Smooth muscle cell (in vitro differentiated cells): Measurements from ENCODE around the gene TPH1. TPM values are rescaled to one million over a fixed set of nuclear protein-coding genes. Genes with fewer than 3 reads are reported as not detected.
"Not testable (repeated sequence)": the region's sequence is repeated elsewhere in the genome, so short reads cannot be mapped to it uniquely, and the experiment has no call there.

Experiments used
- DNase-seq: peaks from one replicate; lab custom pipeline; 2025; ENCODE audit not compliant: unreplicated experiment; lab: John Stamatoyannopoulos, UW
- H2AFZ ChIP-seq: fragments of 200-600 bp; sonication (generic); 2 replicates; pipeline ENCODE4 v1.6.0; 2016; ENCODE audit warnings: antibody characterized with exemption, low read depth, mild to moderate bottlenecking
- H3F3A ChIP-seq: fragments of 200-600 bp; sonication (generic); 2 replicates; pipeline ENCODE4 v1.6.0; 2017; ENCODE audit warnings: antibody characterized with exemption, low read depth
- H3K27ac ChIP-seq: fragments of 200-600 bp; sonication (generic); 2 replicates; pipeline ENCODE4 v1.5.1; 2016; ENCODE audit warnings: low read depth, mild to moderate bottlenecking
- H3K27me3 ChIP-seq: fragments of 200-600 bp; sonication (generic); 2 replicates; pipeline ENCODE4 v1.6.1; 2016; ENCODE audit warnings: low read depth, mild to moderate bottlenecking
- H3K36me3 ChIP-seq: fragments of 200-600 bp; sonication (generic); 2 replicates; pipeline ENCODE4 v1.5.1; 2016; ENCODE audit warnings: low read depth
- H3K4me1 ChIP-seq: fragments of 200-600 bp; sonication (generic); 2 replicates; pipeline ENCODE4 v1.5.1; 2016; ENCODE audit warnings: low read depth
- H3K4me2 ChIP-seq: fragments of 200-600 bp; sonication (generic); 2 replicates; pipeline ENCODE4 v1.6.0; 2016; ENCODE audit warnings: mild to moderate bottlenecking
- H3K4me3 ChIP-seq: fragments of 200-600 bp; sonication (generic); 2 replicates; pipeline ENCODE4 v1.5.1; 2016; ENCODE audit warnings: mild to moderate bottlenecking
- H3K79me2 ChIP-seq: fragments of 200-600 bp; sonication (generic); 2 replicates; pipeline ENCODE4 v1.6.0; 2016; ENCODE audit warnings: low read depth, mild to moderate bottlenecking
- H3K9ac ChIP-seq: fragments of 200-600 bp; sonication (generic); 2 replicates; pipeline ENCODE4 v1.6.0; 2016; ENCODE audit warnings: low read depth
- H3K9me3 ChIP-seq: fragments of 200-600 bp; sonication (generic); replicated peaks from 2 replicates; pipeline ENCODE4 v1.5.1; 2016; ENCODE audit warnings: low read depth
- H4K20me1 ChIP-seq: fragments of 200-600 bp; sonication (generic); 2 replicates; pipeline ENCODE4 v1.6.0; 2016; ENCODE audit warnings: low read depth
- CTCF ChIP-seq: fragments of 200-600 bp; sonication (generic); IDR thresholded peaks from 2 replicates; pipeline ENCODE4 v1.5.1; 2017; ENCODE audit warnings: borderline replicate concordance, mild to moderate bottlenecking, antibody characterized with exemption; ENCODE audit not compliant: insufficient read depth, poor library complexity, severe bottlenecking
- WGBS: methylation state at CpG from one replicate; pipeline ENCODE4 v1.1.7; 2016; ENCODE audit warnings: low lambda C conversion rate; 5-methylcytosine and 5-hydroxymethylcytosine counted together
- polyA plus RNA-seq: library from polyadenylated mRNA; unstranded; fragments of >200 nt; fragmentation: Nextera tagmentation; extraction: Ambion mirVana; gene quantifications from 2 replicates; pipeline ENCODE4 v1.2.1, GENCODE V29; 2016
- total RNA-seq: library from RNA; depleted of rRNA; stranded (reverse); fragments of >200 nt; gene quantifications from 2 replicates; pipeline ENCODE4 v1.2.3, GENCODE V29; 2014

The TPH1 gene
- total and polyA plus RNA-seq, 2 experiments from 2014 or later = 0.09 TPM; not detected in 1

GRCh38 chr11:18001191-18001590, 44.9 kb downstream of the TPH1 start:
- no peaks in the 10 kb centered on the region for H3F3A ChIP-seq
- TF ChIP-seq CTCF = no peak
- H3K4me3 ChIP-seq = no peak overlapping the region
- no peaks in the 10 kb centered on the region for H3K36me3 ChIP-seq
- H3K27ac ChIP-seq = no peak overlapping the region
- no peaks in the 10 kb centered on the region for H4K20me1 ChIP-seq
- no peak for DNase-seq
- WGBS = 68% methylated on average over 2 of the region's 2 CpGs
- no peak overlapping the region for H2AFZ ChIP-seq
- no peak overlapping the region for H3K9ac ChIP-seq
- H3K79me2 ChIP-seq = no peaks in the 10 kb centered on the region
- no peaks in the 10 kb centered on the region for H3K27me3 ChIP-seq
- no peak overlapping the region for H3K4me2 ChIP-seq
- H3K9me3 ChIP-seq = no peaks in the 10 kb centered on the region
- H3K4me1 ChIP-seq = no peaks in the 10 kb centered on the region

- Histone ChIP-seq H3F3A (no peaks in the 10 kb centered on the region), H3K4me1 (no peaks in the 10 kb centered on the region), H3K4me2 (no peak overlapping the region), H3K27me3 (no peaks in the 10 kb centered on the region), H3K36me3 (no peaks in the 10 kb centered on the region), H3K4me3 (no peak overlapping the region), H4K20me1 (no peaks in the 10 kb centered on the region), H3K9ac (no peak overlapping the region), H3K9me3 (no peaks in the 10 kb centered on the region), H3K79me2 (no peaks in the 10 kb centered on the region), H2AFZ (no peak overlapping the region), H3K27ac (no peak overlapping the region)
- WGBS = 100% methylated on average over 1 of the region's 1 CpG
- no peak for TF ChIP-seq CTCF
- no peak for DNase-seq
Measured at GRCh38 chr11:18000760-18001159, 45.3 kb downstream of the TPH1 start.

- 97% methylated on average over 4 of the region's 4 CpGs for WGBS
- not testable (repeated sequence) for H3K4me1 ChIP-seq, H4K20me1 ChIP-seq, H3K79me2 ChIP-seq, H3F3A ChIP-seq, H3K36me3 ChIP-seq, H3K4me2 ChIP-seq, H3K27me3 ChIP-seq, H3K9me3 ChIP-seq, DNase-seq, H3K27ac ChIP-seq, H3K9ac ChIP-seq, H2AFZ ChIP-seq, H3K4me3 ChIP-seq
Measured at GRCh38 chr11:18000128-18000527, 45.9 kb downstream of the TPH1 start.

Other genes with a start within 250 kb of the TPH1 start
- 4.9 and 8.1 TPM in 2 replicates for gene SERGEF, start 33.2 kb downstream of the TPH1 start, total RNA-seq
- 7.4 and 9.8 TPM in 2 replicates for gene SERGEF, start 33.2 kb downstream of the TPH1 start, polyA plus RNA-seq
- gene SAAL1, start 59.8 kb upstream of the TPH1 start, total RNA-seq = 20.0 and 22.2 TPM in 2 replicates
- gene SAAL1, start 59.8 kb upstream of the TPH1 start, polyA plus RNA-seq = 19.4 and 19.9 TPM in 2 replicates
- not detected in 2 replicates for gene MRGPRX3, start 86.3 kb upstream of the TPH1 start, total RNA-seq
- gene MRGPRX3, start 86.3 kb upstream of the TPH1 start, polyA plus RNA-seq = not detected in 2 replicates
- not detected in 2 replicates for gene MRGPRX4, start 126.6 kb upstream of the TPH1 start, total RNA-seq
- gene MRGPRX4, start 126.6 kb upstream of the TPH1 start, polyA plus RNA-seq = not detected in 2 replicates
- gene SAA4, start 190.5 kb upstream of the TPH1 start, total RNA-seq = not detected in 2 replicates
- gene SAA4, start 190.5 kb upstream of the TPH1 start, polyA plus RNA-seq = not detected in 2 replicates
- not detected in 2 replicates for gene SAA2, start 202.4 kb upstream of the TPH1 start, total RNA-seq
- not detected in 2 replicates for gene SAA2, start 202.4 kb upstream of the TPH1 start, polyA plus RNA-seq
- gene SAA1, start 220.0 kb upstream of the TPH1 start, total RNA-seq = not detected in 2 replicates
- 1.2 and 1.4 TPM in 2 replicates for gene SAA1, start 220.0 kb upstream of the TPH1 start, polyA plus RNA-seq